Peyer's patch (tissue), 4 donors: ENCODE measurements around the gene CD34. TPM values are rescaled to one million over a fixed set of nuclear protein-coding genes. Genes with fewer than 3 reads are reported as not detected.
A peak's percentile ranks its signal among the peaks of the same experiment; 100 is the strongest.

Source experiments
- DNase-seq, 3 donors: peaks; one replicate each; pipeline ENCODE4 v3.0.0-alpha.2; 2017 to 2019
- H3K27ac ChIP-seq, 4 donors: fragments of 200-600 bp; sonication (generic); one replicate each; pipeline ENCODE4 v1.5.1; 2016 to 2019
- H3K27me3 ChIP-seq, 2 donors: fragments of 200-600 bp; sonication (generic); one replicate each; pipeline ENCODE4 v1.5.1; 2019
- H3K36me3 ChIP-seq, 3 donors: fragments of 200-600 bp; sonication (generic); one replicate each; pipeline ENCODE4 v1.5.1; 2016 to 2019
- H3K4me1 ChIP-seq, 4 donors: fragments of 200-600 bp; sonication (generic); one replicate each; pipeline ENCODE4 v1.5.1; 2016 to 2019
- H3K4me3 ChIP-seq, 4 donors: fragments of 200-600 bp; sonication (generic); 1 replicate in 3 of 4; 2 replicates in 1 of 4; pipeline ENCODE4 v1.5.1; 2016 to 2019; ENCODE audit warnings: mild to moderate bottlenecking in 1 of 4
- H3K9me3 ChIP-seq, 4 donors: fragments of 200-600 bp; sonication (generic); one replicate each; pipeline ENCODE4 v1.5.1; 2016 to 2019; ENCODE audit warnings: mild to moderate bottlenecking in 1 of 4
- POLR2A ChIP-seq, 2 donors: fragments of 450-650 bp; IDR thresholded peaks; one replicate each; pipeline ENCODE4 v1.5.1; 2017; ENCODE audit warnings: antibody characterized with exemption in 2 of 2, mild to moderate bottlenecking in 2 of 2, moderate library complexity in 2 of 2
- total RNA-seq, 4 donors: library from RNA; depleted of rRNA; stranded (reverse); fragments of >200 nt; gene quantifications; one replicate each; pipeline ENCODE4 v1.1.0, GENCODE V29; 2016
- TF ChIP-seq, protein P1 (sequence below), 6 experiments: fragments of 450-650 bp in 4 of 6; fragments of 200-600 bp in 2 of 6; sonication (generic) in 1 of 6; IDR thresholded peaks; one replicate each; pipeline ENCODE4 v1.5.1; 2017 to 2019; ENCODE audit warnings: antibody characterized with exemption in 6 of 6, mild to moderate bottlenecking in 3 of 6, moderate library complexity in 1 of 6

The CD34 gene
- total RNA-seq, 4 donors from 2014 or later, result 4.6 to 21.9 (median 19.6) TPM

DNA sequence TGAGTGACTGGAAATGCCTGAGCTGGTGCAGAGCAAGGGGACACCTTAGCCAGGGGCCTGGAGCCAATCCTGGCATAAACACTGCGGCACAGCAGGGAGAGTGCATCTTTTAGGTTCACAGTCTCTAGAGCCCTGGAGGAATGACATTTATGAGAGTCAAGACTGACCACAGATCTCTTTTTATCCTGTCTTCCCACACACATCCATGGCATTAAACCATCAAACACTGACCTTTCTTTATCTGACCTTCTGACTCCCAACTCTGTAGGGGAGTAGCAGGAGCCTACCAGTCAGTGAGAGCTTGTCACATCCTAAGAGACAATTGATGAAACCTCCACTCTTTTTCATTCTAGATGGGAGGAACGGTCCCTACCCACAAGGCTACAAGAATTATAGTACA, 7.9 kb downstream of the CD34 start:
- no peaks in the 10 kb centered on the region for H3K27me3 ChIP-seq
- TF ChIP-seq POLR2A (IDR thresholded peaks at IDR 0.05), result no peak
- TF ChIP-seq, protein P1, sequence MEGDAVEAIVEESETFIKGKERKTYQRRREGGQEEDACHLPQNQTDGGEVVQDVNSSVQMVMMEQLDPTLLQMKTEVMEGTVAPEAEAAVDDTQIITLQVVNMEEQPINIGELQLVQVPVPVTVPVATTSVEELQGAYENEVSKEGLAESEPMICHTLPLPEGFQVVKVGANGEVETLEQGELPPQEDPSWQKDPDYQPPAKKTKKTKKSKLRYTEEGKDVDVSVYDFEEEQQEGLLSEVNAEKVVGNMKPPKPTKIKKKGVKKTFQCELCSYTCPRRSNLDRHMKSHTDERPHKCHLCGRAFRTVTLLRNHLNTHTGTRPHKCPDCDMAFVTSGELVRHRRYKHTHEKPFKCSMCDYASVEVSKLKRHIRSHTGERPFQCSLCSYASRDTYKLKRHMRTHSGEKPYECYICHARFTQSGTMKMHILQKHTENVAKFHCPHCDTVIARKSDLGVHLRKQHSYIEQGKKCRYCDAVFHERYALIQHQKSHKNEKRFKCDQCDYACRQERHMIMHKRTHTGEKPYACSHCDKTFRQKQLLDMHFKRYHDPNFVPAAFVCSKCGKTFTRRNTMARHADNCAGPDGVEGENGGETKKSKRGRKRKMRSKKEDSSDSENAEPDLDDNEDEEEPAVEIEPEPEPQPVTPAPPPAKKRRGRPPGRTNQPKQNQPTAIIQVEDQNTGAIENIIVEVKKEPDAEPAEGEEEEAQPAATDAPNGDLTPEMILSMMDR (IDR thresholded peaks at IDR 0.05), result no peak
- no peak overlapping the region for H3K27ac ChIP-seq
- no peak for DNase-seq
- no peaks in the 10 kb centered on the region for H3K4me1 ChIP-seq
- H3K9me3 ChIP-seq, result no peaks in the 10 kb centered on the region
- H3K4me3 ChIP-seq, result no peak overlapping the region
- H3K36me3 ChIP-seq, result no peaks in the 10 kb centered on the region

DNA sequence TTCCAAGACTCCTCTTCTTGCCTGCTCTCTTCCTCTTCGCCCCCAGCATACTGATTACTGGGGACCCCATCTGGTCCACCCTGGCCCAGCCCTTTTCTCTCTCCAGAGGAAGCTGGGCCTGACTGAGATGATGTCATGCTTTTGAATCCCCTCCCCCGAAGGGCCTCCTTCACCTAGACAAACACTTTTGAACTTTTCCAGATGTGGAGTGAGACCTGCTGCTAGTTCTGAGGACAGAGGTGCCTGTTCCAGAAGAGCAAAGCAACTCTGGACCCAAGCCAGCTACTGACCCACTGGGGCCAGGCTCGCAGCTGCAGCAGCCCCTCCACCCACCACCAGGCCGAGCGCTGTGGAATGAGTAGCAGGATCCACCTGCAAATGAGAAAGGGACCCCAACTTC, 8.4 kb downstream of the CD34 start:
- Histone ChIP-seq H3K27ac (no peak overlapping the region), H3K36me3 (no peaks in the 10 kb centered on the region), H3K4me1 (no peaks in the 10 kb centered on the region), H3K9me3 (no peaks in the 10 kb centered on the region), H3K27me3 (no peaks in the 10 kb centered on the region), H3K4me3 (no peak overlapping the region)
- TF ChIP-seq POLR2A (IDR thresholded peaks at IDR 0.05), result no peak
- TF ChIP-seq, protein P1 (IDR thresholded peaks at IDR 0.05), result no peak
- DNase-seq, result no peak

DNA sequence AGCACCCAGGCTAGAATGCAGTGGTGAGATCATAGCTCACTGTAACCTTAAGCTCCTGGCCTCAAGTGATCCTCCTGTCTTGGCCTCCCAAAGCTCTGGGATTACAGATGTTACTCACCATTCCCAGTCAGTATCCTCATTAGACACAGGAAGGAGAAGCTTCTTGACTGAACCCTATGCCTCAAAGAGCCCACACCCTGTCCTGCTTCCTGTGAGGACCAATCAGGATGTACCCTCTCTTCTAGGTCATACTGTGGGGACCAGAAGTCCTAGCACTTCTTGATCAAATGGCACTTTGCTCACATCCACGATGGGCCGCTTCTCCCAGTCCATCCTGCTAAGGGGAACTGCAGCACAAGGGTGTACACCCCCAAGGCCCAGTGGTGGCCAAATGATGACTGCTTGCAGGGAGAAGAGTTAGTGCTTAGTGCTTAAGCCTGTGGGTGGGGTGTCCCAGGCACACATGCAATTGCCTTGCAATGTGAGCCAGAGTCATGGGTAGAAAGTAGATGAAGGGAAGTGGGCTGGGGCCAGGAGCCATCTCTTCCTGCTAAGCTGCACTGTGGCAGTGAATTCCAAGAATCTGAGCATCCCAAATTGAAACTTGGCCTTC, 9.8 kb downstream of the CD34 start:
- no peak overlapping the region for H3K27ac ChIP-seq
- no peaks in the 10 kb centered on the region for H3K27me3 ChIP-seq
- TF ChIP-seq POLR2A (IDR thresholded peaks at IDR 0.05), result no peak
- H3K4me3 ChIP-seq, result no peak overlapping the region
- no peaks in the 10 kb centered on the region for H3K36me3 ChIP-seq
- no peak for DNase-seq
- no peaks in the 10 kb centered on the region for H3K9me3 ChIP-seq
- H3K4me1 ChIP-seq, result no peaks in the 10 kb centered on the region

DNA sequence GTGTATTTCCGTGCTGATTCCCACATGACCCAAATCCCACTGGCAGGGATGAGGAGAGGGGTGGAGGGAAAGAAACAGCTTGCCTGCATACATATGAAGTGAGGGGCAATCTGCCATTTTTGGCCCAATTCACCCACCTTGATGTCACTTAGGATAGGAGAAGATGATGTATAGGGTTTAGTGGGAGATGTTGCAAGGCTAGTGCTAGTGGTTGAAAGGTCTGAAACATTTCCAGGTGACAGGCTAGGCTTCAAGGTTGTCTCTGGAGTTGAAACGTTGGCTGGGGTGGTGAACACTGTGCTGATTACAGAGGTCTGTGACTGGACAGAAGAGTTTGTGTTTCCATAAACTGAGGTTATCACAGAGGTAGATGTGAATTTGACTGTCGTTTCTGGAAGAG, 12.1 kb downstream of the CD34 start:
- H3K36me3 ChIP-seq, result no peaks in the 10 kb centered on the region
- DNase-seq, result no peak
- no peaks in the 10 kb centered on the region for H3K27me3 ChIP-seq
- H3K27ac ChIP-seq, result no peak overlapping the region
- no peaks in the 10 kb centered on the region for H3K9me3 ChIP-seq
- TF ChIP-seq POLR2A (IDR thresholded peaks at IDR 0.05), result no peak
- TF ChIP-seq, protein P1 (IDR thresholded peaks at IDR 0.05), result no peak
- no peak overlapping the region for H3K4me3 ChIP-seq
- H3K4me1 ChIP-seq, result no peaks in the 10 kb centered on the region

DNA sequence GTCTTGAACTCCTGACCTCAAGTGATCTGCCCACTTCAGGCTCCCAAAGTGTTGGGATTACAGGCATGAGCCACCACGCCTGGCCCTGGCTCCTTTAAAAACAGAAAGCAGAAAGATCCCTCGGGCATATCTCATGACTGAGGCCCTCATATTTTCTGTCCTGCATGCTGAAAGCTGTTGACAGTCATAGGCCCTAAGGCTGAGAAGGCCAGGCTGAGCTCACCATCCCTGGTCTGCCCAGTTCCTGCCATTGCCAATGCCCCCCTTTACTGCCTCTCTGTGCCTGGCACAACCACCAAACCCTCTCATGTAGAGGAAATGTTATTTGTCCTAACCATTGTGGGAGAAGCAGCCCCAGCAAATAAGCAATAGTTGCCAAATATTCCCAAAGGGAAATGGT, 12.7 kb downstream of the CD34 start:
- H3K4me1 ChIP-seq, result no peaks in the 10 kb centered on the region
- H3K4me3 ChIP-seq, result no peak overlapping the region
- no peak for TF ChIP-seq POLR2A (IDR thresholded peaks at IDR 0.05)
- TF ChIP-seq, protein P1 (IDR thresholded peaks at IDR 0.05), result no peak
- H3K27me3 ChIP-seq, result no peaks in the 10 kb centered on the region
- DNase-seq, result no peak
- H3K36me3 ChIP-seq, result no peaks in the 10 kb centered on the region
- H3K9me3 ChIP-seq, result no peaks in the 10 kb centered on the region
- no peak overlapping the region for H3K27ac ChIP-seq

- no peak overlapping the region for H3K4me3 ChIP-seq
- no peaks in the 10 kb centered on the region for H3K9me3 ChIP-seq
- no peak overlapping the region for H3K27ac ChIP-seq
- no peak for DNase-seq
- TF ChIP-seq, protein P1 (IDR thresholded peaks at IDR 0.05), result peak in 2 of 6 experiments; percentile 14 to 18
- TF ChIP-seq POLR2A (IDR thresholded peaks at IDR 0.05), result no peak
- H3K4me1 ChIP-seq, result no peaks in the 10 kb centered on the region
- no peaks in the 10 kb centered on the region for H3K36me3 ChIP-seq
- no peaks in the 10 kb centered on the region for H3K27me3 ChIP-seq
These were observed 13.7 kb downstream of the CD34 start for GRCh38 chr1:207897188-207897587.
